ENCODE measurements around the gene STXBP3.
"Not testable (repeated sequence)": the region's sequence is repeated elsewhere in the genome, so short reads cannot be mapped to it uniquely, and the experiment has no call there.

Gene STXBP3

DNA sequence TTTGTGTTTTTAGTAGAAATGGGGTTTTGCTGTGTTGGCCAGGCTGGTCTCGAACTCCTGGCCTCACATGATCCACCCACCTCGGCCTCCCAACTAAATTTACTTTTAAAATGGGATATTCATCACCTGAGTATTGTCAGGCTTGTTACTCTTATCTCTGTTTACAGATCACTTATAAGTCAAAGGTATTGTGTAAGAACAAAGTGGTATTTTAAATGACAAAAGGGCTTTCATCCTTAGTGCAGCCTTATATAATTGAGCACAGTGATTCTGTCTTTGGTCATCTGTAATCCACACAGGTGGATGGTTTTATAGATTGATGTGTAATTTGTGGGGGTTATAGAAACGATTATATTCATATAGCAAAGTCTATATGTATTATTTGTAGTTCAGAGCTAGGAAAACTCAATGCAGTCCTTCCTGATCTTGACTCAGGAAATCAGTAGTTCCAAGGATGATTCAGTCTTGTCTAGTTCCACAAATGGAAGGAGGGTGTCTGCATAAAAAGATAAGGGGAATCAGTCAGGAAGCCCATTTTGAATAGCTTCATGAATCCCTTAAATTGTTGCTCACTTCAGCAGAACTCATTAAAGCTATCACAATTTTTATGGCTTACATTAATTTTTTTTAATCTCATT is 34.6 kb downstream of the STXBP3 start:
- Histone ChIP-seq H3K4me3 (no peak overlapping the region), H3K27ac (no peak overlapping the region)
- TF ChIP-seq, protein P1, sequence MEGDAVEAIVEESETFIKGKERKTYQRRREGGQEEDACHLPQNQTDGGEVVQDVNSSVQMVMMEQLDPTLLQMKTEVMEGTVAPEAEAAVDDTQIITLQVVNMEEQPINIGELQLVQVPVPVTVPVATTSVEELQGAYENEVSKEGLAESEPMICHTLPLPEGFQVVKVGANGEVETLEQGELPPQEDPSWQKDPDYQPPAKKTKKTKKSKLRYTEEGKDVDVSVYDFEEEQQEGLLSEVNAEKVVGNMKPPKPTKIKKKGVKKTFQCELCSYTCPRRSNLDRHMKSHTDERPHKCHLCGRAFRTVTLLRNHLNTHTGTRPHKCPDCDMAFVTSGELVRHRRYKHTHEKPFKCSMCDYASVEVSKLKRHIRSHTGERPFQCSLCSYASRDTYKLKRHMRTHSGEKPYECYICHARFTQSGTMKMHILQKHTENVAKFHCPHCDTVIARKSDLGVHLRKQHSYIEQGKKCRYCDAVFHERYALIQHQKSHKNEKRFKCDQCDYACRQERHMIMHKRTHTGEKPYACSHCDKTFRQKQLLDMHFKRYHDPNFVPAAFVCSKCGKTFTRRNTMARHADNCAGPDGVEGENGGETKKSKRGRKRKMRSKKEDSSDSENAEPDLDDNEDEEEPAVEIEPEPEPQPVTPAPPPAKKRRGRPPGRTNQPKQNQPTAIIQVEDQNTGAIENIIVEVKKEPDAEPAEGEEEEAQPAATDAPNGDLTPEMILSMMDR (IDR thresholded peaks at IDR 0.05), result no peak
- DNase-seq (ENCODE audit: low spot score), result no peak

DNA sequence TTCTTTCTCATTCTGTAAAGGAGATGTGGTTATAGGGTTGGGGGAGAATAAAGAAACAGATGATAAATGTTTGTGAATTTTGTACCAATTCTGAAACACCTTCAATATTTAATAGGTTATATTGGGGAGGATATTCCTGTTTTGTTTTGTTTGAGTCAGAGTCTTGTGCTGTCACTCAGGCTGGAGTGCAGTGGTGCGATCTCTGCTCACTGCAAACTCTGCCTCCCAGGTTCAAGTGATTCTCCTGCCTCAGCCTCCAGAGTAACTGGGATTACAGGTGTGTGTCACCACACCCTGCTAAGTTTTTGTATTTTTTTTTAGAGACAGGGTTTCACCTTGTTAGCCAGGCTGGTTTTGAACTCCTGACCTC is 35.1 kb downstream of the STXBP3 start:
- H3K4me3 ChIP-seq; H3K27ac ChIP-seq; DNase-seq (ENCODE audit: low spot score): not testable (repeated sequence)

DNA sequence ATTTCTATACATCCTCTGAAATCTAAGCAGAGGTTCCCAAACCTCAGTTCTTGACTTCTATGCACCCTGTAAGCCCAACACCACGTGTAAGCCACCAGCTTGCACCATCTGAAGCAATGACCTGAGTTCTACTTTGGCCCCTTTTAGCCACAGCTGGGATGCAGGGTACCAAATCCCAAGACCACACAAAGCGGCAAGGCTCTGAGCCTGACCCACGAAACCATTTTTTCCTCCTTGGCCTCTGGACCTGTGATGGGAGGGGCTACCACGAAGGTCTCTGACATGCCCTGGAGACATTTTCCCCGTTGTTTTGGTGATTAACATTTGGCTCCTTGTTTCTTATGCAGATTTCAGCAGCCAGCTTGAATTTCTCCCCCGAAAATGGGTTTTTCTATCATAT is 38.8 kb downstream of the STXBP3 start:
- no peak overlapping the region for H3K4me3 ChIP-seq
- TF ChIP-seq, protein P1 (IDR thresholded peaks at IDR 0.05), result no peak
- DNase-seq (ENCODE audit: low spot score), result no peak
- H3K27ac ChIP-seq, result no peak overlapping the region

DNA sequence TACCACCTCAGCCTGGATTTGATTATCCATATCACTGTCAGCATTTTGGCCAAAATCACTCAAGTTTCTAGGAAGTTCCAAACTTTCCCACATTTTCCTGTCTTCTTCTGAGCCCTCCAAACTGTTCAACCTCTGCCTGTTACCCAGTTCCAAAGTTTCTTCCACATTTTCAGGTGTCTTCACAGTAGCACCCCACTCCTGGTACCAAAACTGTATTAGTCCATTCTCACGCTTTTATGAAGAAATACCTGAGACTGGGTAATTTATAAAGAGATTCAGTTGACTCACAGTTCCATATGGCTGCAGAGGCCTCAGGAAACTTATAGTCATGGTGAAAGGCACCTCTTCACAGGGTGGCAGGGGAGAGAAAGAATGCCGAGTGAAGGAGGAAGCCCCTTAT is 39.4 kb downstream of the STXBP3 start:
- DNase-seq (ENCODE audit: low spot score), result no peak
- TF ChIP-seq, protein P1 (IDR thresholded peaks at IDR 0.05), result no peak
- H3K27ac ChIP-seq, result no peak overlapping the region
- no peak overlapping the region for H3K4me3 ChIP-seq

DNA sequence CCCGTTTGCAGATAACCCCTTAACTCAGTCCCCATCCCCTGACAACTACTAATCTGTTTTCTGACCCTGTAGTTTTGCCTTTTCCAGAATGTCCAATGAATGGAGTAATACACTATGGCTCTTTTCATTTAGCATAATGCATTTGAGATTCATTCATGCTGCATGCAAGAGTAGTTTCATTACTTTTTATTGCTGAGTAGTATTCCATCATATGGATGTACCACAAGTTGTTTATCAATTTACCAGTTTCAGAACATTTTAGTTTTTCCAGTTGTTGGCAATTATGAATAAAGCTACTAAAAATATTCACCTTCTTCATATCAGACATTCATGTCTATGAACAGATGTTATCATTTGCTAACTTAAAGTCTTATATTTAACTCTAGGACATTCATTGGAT is 45.3 kb downstream of the STXBP3 start:
- TF ChIP-seq, protein P1 (IDR thresholded peaks at IDR 0.05), result no peak
- Histone ChIP-seq H3K4me3 (no peak overlapping the region), H3K27ac (no peak overlapping the region)
- no peak for DNase-seq (ENCODE audit: low spot score)

DNA sequence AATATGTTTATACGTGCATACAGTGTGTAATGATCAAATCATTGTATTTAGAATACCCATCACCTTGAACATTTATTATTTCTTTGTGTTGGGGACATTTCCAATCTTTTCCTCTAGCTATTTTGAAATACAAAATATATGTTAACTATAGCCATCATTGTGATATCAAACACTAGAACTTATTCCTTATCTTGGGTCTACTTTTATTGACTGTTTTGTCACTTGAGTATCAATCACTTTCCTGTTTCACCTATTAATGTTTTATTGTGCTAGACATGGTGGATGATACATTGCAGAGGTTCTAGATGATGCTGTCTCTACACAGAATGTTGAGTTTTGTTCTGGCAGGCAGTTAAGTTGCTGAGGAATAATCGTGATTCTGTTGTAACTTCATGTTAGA is 45.9 kb downstream of the STXBP3 start:
- DNase-seq (ENCODE audit: low spot score), result no peak
- TF ChIP-seq, protein P1 (IDR thresholded peaks at IDR 0.05), result no peak
- no peak overlapping the region for H3K4me3 ChIP-seq
- no peak overlapping the region for H3K27ac ChIP-seq

DNA sequence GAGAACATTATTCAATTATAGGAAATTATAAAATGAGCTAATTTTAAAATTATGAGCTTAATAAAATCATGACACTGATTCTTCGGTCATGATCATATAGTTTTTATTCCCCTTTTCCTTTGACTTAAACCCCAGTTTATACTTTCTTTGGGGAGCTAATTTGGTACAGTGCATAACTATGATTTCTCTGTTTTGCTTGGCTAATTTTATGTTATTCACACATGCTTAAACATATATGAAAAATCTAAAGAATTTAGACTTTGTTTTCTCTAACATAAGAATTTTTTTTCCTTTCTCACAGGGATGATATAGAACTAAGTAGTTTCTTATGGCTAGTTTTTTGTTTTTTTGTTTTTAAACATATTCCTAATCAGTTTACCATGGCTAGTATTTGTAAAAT is 52.5 kb downstream of the STXBP3 start:
- Histone ChIP-seq H3K27ac (no peak overlapping the region), H3K4me3 (no peak overlapping the region)
- no peak for DNase-seq (ENCODE audit: low spot score)
- TF ChIP-seq, protein P1 (IDR thresholded peaks at IDR 0.05), result no peak

DNA sequence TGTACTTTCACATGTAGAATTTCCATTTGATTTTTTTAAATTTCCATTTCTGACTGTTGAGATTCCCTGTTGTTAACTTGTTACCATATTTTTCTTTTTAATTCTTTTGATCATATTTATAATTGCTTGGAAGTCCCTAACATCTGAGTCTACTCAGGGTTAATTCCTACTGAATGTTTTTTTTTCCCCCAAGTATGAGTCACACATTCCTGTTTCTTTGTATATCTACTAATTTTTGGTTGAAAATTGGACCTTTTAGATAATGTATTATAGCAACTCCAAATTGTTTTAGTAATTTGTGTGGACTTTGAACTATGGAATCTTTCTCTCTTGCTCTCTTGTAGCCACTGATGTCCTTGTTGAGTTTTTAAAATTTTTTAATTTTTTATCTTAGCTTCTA is 54.6 kb downstream of the STXBP3 start:
- TF ChIP-seq, protein P1 (IDR thresholded peaks at IDR 0.05), result no peak
- Histone ChIP-seq H3K27ac (no peak overlapping the region), H3K4me3 (no peak overlapping the region)
- DNase-seq (ENCODE audit: low spot score), result no peak

Measured in coronary artery (tissue), 2 donors.